Activated effector memory CD4-positive, alpha-beta T cell treated with anti-CD3 and anti-CD28 coated beads, Interleukin-2, amount 50 U/mL, for 16 hours (primary cell): ENCODE results near the gene IPCEF1.
"Not testable (repeated sequence)": the region's sequence is repeated elsewhere in the genome, so short reads cannot be mapped to it uniquely, and the experiment has no call there.

ENCODE experiments used
- DNase-seq: peaks from one replicate; pipeline ENCODE4 v3.0.0-alpha.2; 2020

IPCEF1 gene

DNA sequence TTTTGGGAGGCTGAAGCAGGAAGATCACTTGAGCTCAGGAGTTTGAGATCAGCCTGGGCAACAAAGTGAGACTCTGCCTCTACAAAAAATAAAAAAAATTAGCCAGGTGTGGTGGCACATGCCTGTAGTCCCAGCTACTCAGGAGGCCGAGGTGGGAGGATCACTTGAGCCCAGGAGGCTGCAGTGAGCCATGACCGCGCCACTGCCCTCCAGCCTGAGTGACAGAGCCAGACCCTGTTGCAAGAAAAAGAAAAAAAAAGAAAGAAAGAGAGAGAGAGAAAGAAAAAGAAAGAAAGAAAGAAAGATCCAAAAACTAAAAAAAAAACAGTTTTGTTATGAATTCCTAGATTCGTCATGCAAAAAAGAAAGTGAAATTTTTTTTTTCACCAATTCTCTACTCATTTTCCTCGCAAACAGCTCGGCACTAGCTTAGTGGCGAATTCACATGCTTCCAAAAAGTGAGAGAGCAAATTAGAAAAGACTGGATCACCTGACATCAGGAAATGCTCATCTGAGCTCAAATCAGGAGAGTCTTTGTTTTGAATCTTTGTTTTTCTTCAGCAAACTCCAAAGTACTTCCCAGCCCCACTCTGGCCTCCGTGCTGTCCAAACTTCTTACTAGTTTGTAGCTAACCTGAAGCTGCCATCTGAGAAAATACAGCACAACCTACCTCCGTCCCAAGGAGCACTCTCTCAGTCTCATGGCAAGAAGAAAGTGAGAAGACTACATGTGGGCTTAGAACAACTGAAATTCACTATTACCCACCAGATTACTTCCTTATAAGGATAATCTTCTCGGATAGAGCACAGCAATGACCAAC, 27.0 kb downstream of the IPCEF1 start:
- DNase-seq: no peak

DNA sequence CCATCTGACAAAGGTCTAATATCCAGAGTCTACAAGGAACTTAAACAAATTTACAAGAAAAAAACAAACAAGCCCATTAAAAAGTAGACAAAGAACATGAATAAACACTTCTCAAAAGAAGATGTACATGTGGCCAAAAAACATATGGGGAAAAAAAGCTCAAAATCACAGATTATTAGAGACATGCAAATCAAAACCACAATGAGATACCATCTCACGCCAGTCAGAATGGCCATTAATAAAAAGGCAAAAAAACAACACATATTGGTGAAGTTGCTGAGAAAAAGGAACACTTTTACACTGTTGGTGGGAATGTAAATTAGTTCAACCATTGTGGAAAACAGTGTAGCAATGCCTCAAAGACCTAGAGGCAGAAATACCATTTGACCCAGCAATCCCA, 29.3 kb downstream of the IPCEF1 start:
- not testable (repeated sequence) for DNase-seq

GRCh38 chr6:154325142-154325541, 31.5 kb downstream of the IPCEF1 start:
- no peak for DNase-seq

DNA sequence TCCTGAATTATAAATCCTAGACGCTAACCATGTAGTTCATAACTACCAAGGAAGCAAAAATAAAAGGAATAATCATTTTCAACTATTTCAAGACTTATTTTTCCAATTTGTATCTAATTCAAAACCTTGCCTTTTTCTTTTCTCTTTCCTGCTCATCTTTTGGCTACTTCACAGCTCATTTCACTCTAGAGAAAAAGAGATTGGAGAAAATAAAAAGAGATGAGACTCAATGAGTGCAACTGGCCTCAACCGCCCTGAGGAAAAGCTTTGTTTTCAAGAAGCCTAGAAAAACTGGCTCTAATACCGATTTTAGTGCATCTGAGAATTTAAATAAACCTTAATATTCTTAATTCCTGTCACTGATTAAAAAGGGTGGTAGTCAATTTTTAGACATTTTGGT, 36.4 kb downstream of the IPCEF1 start:
- DNase-seq: no peak

DNA sequence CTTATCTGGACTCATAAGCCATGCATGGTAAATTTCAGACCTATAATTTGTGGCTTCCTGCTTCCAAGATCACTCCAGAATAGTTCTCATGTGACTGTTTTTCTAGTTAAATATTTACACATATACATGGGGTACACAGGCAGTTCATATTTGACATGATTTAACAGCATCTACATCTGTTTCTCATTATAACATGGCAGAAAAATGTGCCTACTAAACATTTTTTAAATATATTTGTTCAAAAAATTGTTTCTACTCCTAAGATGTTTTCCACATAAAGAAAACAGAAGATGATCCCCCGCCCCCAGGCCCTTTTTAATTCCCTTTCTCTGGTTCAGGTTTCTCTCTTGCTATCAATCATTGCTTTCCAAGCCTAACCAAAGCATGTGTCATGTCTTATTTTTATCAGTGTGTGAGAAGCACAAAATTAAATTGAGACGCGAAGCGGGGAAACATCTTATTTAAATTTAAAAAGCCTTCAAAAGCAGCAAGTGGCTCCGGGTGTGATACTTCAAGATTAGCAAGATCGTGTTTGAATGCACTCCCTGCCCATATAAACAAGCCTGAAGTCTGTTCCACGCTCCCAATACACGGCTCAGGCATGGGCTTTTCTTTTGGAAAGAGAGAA, 37.3 kb downstream of the IPCEF1 start:
- no peak for DNase-seq

GRCh38 chr6:154318721-154319120, 37.9 kb downstream of the IPCEF1 start:
- no peak for DNase-seq

- DNase-seq: no peak
These were observed 40.5 kb downstream of the IPCEF1 start for GRCh38 chr6:154316131-154316530.

GRCh38 chr6:154314084-154314483, 42.5 kb downstream of the IPCEF1 start:
- DNase-seq: no peak

- DNase-seq: no peak
These were observed 47.6 kb downstream of the IPCEF1 start for GRCh38 chr6:154308986-154309385.

DNA sequence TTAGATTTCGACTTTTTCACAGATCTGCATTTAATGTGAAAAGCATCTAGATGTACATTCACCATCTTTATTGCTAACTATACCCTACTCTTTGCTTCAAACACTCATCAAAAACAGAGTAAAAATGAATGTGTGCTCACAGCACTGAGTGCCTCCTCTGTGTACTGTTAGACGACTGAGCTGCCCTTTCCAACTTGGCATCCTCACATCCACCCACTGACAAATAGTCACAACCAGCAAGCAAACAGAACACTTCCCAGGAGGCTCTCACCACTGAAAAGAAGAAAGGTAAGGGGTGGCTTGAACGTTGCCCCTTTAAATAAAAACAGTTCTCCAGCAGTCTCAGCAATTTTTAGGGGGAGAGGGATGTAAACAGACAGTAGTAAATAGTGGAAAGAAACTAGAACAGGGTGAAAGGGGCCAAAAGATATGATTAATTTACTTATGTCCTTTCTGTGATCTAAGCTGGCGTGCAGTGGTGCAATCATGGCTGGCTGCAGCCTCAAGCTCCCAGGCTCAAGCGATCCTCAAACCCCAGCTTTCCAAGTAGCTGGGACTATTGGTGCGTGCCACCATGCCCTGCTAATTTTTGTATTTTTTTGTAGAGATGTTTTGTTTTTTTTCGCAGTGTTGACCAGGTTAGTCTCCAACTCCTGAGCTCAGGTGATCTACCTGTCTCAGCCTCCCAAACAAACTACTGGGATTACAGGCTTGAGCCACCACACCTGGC, 48.7 kb downstream of the IPCEF1 start:
- DNase-seq: no peak

GRCh38 chr6:154307147-154307546, 49.5 kb downstream of the IPCEF1 start:
- DNase-seq: not testable (repeated sequence)

DNA sequence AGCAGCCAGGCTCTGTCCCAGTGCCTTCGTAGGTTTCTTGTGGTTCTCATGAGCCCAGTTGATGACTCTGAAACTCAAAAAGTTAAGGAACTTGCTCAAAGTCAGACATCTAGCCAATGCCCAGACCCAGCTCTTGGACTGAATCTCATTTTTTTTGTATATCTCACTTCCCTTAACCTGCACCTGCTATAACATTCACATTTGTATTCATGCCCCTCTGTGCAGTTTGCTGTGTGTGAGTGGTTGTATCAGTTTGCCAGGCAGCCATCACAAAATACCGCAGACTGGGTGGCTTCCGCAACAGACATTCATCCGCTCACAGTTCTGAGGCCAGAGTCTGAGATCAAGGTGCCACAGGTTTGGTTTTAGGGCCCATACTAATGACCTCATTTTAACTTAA, 49.9 kb downstream of the IPCEF1 start:
- no peak for DNase-seq

DNA sequence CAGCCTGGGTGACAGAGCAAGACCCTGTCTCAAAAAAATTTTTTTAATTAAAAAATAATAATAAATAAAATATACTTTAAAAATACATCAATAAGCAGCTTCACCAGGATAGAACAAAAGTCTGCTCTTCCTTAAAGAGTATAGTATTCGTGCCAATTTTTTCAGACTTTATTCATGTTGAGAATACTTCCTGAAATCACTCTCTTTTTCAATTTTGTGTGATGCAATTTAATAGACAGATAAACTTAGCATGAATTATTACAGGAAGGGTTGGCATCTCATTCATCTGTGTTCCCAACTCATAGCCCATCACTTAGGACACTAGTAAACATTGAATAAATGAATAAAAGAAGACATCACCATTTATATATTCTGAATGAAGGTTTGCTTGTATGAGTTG, 52.4 kb downstream of the IPCEF1 start:
- no peak for DNase-seq

GRCh38 chr6:154303642-154304041, 53.0 kb downstream of the IPCEF1 start:
- not testable (repeated sequence) for DNase-seq

- DNase-seq: no peak
These were observed 54.5 kb downstream of the IPCEF1 start for GRCh38 chr6:154301839-154302752.

- no peak for DNase-seq
These were observed 55.4 kb downstream of the IPCEF1 start for GRCh38 chr6:154301086-154301625.

DNA sequence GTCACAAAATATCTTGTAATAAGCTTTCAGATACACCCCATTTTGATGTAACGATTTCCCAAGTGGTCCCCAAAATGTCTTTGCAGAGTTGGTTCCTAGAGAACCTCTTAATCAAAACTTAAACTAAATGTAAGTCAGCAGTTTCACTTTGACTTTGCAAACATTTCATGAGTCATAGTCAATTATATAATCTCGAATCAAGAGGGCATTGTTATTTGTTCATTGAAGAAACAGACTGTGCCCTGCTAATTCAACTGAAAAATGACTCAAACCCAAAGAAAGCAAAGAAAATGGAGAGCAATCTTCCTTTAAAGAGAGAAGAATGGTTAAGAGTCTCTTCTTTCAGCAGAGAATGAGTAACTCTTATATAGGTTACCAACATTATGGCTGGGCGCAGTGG, 58.3 kb downstream of the IPCEF1 start:
- DNase-seq: no peak

GRCh38 chr6:154297721-154298120, 58.9 kb downstream of the IPCEF1 start:
- no peak for DNase-seq

GRCh38 chr6:154297210-154297609, 59.4 kb downstream of the IPCEF1 start:
- DNase-seq: no peak

DNA sequence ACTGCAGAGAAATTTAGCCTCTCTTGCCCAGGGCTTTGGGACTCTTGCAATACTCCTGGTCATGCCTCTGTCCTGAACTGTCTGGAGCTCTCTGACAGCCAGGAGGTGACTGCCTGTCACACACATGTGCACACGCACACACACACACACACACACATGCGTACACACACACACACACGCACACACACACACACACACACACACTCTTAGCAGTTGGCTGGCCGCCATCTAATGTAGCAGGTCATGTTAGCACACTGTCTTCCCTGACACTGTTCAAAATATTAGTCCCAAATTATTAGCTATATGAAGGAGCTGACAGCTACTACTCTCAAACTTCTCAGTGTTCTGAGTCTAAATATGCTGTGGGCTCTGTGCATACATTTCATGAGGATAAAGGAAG, 60.9 kb downstream of the IPCEF1 start:
- DNase-seq: no peak

- no peak for DNase-seq
These were observed 63.6 kb downstream of the IPCEF1 start for GRCh38 chr6:154292855-154293519.

DNA sequence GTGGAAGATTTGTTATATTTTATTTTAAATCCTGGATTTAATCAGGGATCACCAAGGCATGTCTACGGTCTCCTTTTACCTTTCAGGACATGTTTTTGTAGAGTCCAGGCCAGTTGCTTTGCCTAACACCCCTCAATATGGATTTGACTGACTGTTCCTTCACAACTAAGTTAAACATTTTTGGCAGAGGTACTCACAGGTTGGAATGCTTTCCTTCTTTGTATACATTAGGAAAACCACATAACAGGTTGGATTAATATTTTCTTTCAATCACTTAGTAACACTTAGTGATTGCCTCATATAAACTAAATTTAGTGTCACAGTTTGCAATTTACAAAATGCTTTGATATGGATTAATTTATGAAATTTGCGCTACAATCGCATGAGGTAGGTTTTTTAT, 64.5 kb downstream of the IPCEF1 start:
- no peak for DNase-seq
